GM18873 (cell line): Measurements from ENCODE around the gene AXIN1.
"Not testable (repeated sequence)": the region's sequence is repeated elsewhere in the genome, so short reads cannot be mapped to it uniquely, and the experiment has no call there.

ENCODE experiments used
- ATAC-seq: cut with Tn5 transposase; IDR thresholded peaks from one replicate; pipeline ENCODE4 v1.9.1; 2021; ENCODE audit warnings: mild to moderate bottlenecking, moderate library complexity, moderate number of reproducible peaks; ENCODE audit not compliant: unreplicated experiment, low FRiP score

AXIN1 gene

DNA sequence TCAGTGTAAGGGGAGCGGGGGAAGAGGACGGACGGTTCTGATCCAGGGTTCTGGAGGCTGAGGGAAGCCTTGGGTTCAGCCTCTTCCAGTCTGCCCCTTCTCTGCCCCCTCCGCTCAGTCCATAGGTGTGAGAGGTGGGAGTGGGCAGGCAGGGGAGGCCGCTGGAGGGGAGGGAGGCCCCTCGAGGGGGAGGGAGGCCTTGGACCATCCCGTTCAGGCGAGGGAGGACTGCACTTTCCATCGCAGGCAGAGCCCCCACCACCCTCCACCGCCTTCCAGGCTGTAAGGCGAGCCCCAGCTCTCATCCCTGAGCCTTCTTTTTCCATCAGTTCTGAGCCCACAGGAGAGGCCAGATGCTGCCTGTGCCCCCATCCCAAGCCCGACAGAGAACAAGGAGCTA, 4.2 kb upstream of the AXIN1 start:
- no peak for ATAC-seq

GRCh38 chr16:354971-355461, 2.5 kb upstream of the AXIN1 start:
- no peak for ATAC-seq

DNA sequence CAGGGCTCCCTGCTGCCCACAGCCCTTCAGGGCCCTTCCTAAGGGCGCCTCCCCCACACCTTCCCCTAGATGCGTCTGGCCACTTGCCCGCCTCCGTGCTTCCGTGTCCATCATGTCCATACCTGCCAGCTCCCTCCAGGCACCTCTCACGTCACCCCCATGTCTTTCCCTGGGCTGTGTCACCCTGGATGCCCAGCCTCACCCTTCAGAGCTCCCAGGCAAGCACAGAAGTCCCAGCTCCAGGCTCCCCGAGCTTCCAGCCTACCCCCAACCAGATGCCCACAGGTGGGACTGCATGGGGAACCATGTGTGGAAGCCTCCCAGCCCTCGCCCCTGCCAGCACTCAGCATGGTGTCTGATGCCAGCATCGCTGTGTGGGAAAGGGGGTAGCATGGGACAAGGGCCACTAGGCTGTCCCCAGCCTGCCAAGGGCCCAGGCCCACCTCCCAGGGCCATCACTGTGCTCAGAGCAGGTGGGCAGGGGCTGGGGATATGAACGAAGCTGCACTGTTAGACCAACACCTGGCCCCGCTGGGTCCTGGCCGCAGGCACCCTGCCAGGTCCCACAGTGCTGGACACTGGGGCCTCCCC, 1.9 kb upstream of the AXIN1 start:
- no peak for ATAC-seq

DNA sequence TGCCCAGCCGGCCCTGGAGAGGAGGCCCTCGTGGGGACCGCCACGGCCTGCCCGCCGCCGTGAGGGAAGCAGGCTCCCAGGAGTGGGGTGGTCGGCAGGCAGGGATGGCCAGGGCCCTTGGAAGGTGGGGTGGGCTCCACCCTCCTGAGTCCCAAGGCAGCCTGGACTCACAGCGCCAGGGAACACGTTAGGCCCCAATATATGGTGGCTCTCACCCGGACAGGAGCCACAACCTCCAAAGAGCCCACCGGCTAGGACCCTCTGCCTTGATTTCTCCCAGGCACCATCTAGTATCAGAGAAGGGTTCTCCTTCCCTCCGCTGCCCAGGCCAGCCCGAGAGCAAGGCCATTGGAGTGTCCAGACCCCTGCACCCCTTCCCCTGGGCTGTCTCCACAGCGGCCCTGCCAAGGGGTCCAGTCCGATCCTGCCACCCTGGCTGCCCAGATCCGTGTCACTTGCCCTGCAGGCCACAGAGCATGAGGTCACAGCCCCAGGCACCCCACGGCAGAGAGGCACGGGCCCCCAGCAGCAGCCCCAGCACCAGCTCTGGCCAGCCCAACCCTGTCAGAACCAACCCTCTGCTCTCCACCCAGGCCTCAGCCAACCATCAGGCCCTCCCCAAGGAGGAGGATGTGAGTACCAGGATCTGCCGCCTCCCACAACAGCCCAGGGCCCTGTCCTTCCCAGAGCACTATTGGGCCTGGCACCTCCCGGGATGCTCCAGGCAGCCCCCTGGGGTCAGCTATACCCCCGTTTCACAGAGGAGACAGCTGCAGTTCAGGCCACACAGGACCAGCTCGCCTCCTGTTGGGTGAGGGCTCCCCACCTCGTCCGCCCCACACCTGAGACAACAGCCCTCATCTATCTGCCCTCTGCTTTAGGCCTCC, 1.1 kb upstream of the AXIN1 start:
- ATAC-seq: no peak

- ATAC-seq: no peak
Observed at GRCh38 chr16:351804-352520, 561 bp downstream of the AXIN1 start.

DNA sequence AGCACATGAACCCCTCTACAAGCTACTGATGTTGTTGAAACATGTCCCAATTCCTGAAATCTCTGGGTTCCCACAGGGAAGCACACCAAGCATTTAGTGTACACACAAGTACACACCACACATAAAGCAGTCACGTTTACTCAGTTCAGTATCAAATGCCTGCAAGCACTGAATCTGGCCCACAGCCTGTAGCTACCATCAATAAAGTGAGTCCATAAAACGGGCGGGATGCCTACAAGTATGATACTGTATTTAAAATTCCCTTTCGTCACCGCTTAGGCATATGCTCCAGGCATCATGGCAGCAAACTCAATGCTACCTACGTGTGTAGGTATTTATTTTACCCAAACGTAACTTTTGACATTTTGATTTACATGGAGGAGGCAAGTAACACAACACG, 2.3 kb downstream of the AXIN1 start:
- ATAC-seq: no peak

GRCh38 chr16:349211-349610, 3.3 kb downstream of the AXIN1 start:
- no peak for ATAC-seq

DNA sequence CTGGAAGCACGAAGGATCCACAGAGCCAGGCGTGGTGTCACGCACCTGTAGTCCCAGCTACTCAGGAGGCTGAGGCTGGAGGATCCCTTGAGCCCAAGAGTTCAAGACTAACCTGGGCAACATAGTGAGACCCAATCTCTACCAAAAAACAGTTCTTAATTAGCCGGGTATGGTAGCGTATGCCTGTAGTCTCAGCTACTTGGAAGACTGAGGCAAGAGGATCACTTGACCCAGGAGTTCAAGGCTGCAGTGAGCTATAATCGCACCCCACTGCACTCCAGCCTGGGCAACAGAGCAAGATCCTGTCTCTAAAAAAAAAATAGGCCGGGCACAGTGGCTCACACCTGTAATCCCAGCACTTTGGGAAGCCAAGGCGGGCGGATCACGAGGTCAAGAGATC, 4.0 kb downstream of the AXIN1 start:
- ATAC-seq: not testable (repeated sequence)

GRCh38 chr16:347203-347602, 5.3 kb downstream of the AXIN1 start:
- ATAC-seq: no peak

DNA sequence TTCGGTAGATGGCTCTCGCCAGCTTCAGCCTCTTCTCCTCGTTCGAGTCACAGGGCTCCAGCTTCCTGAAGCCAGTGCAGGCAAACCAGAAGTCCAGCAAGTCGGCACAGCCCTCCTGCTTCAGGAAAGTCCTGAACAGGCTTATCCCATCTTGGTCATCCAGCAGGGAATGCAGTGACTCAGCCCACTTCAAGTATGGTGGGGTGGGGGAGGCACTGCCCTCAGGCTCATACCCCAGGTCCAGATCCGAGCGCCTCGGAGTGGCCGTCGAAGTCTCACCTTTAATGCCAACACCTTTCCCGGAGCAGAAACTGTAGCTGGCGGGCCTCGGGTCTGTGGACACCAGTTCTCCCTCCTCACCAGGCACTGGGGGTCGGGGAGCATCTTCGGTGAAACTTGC, 5.9 kb downstream of the AXIN1 start:
- ATAC-seq: no peak

GRCh38 chr16:345772-346171, 6.8 kb downstream of the AXIN1 start:
- no peak for ATAC-seq

- ATAC-seq: no peak
Observed at GRCh38 chr16:342455-343213, 9.9 kb downstream of the AXIN1 start.

GRCh38 chr16:341974-342336, 10.6 kb downstream of the AXIN1 start:
- not testable (repeated sequence) for ATAC-seq

- not testable (repeated sequence) for ATAC-seq
Observed at GRCh38 chr16:341095-341973, 11.2 kb downstream of the AXIN1 start.

GRCh38 chr16:340370-341091, 12.0 kb downstream of the AXIN1 start:
- no peak for ATAC-seq

DNA sequence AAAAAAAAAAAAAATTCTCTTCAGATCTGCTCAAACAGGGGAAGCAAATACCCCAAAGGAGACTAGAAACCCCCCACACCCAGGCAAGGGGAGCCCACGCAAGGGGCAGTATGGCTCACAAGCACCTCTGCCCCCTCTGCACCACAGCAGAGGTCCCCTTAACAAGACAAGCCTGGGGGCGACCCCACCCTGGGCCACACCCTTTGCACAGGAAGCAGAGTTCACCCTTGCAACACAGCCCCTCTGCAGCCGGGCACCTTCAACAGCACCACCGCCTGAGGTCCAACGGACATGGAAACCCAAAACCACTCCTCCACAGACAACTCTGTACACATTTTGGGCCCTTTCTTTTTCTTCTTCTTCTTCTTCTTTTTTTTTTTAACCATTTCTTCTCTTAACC, 12.8 kb downstream of the AXIN1 start:
- ATAC-seq: no peak

GRCh38 chr16:337975-338575, 14.4 kb downstream of the AXIN1 start:
- ATAC-seq: no peak

DNA sequence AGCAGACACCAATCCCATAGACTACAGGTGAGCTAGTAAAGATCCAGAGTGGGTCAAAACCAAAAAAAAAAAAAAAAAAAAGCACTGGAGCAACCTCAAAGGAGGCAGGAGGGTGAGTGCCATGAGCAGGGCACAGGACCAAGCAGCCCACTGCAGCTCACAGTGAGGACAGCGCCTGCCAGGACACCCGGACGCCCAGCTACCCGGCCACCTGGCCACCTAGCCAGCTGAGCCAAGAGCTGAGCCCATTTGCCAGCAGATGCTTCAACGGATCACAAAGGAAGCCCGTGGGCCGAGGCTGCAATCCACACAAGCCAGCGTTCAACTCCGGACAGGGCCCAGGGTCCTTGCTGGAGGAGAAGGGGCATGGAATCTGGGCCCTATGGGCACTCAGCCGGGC, 15.1 kb downstream of the AXIN1 start:
- no peak for ATAC-seq

DNA sequence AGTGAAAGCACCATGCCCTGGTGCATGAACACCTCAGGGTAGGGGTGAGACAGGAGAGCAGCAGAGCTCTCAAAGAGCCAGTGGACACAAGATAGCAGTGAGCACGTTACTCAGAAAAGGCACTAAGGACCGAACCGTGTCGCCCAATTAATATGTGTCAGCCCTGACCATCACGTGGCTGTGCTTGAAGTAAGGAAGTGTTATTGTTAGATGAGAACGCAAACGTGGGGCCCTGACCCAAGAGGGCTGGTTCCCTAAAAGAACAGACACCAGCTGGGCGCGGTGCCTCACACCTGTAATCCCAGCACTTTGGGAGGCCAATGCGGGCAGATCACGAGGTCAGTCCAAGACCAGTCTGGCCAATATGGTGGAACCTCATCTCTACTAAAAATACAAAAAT, 16.3 kb downstream of the AXIN1 start:
- ATAC-seq: no peak
